Measurements from ENCODE around the gene FRMD8.

DNA sequence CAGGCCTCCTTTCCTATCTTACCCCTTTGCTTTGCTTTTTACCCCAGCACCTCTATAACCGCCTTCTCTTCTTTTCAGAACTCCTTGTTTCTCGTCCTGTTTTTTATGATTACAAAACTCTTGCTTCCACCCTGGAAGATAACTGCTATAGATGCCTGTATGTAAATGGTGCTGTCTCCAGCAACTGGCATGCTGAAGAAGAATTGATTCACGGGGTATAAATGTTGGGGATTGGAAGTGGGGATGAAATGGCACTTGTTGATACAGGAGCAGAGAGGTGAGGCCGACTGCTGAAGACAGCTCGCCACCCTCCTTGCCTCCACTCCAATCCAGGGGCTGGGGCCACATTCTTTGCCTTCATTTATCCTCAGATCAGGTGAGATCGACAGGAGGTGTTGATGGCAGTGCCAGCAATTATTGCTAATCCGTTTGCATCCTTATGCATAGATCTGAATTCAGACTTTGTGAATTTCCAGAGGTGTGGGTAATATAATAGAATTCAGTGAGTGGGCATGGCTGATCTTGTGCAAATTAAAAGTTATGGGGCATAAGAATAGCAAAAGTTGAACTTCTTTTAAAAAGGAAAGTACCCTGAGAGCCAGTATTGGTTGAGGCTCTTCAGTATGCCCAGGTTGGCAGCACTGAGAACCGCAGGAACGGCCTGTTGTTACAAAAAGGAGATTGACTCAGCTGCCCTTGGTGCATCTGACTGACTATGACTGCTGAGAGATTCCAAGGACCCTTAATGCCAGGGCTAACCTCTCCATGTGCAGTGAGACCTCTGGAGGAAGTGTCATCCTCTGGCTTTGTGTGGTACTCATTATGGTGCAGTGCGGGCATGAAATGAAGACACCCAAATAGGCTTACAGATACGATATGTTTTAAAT lies 41.5 kb downstream of the FRMD8 start:
- TF ChIP-seq, protein P1, sequence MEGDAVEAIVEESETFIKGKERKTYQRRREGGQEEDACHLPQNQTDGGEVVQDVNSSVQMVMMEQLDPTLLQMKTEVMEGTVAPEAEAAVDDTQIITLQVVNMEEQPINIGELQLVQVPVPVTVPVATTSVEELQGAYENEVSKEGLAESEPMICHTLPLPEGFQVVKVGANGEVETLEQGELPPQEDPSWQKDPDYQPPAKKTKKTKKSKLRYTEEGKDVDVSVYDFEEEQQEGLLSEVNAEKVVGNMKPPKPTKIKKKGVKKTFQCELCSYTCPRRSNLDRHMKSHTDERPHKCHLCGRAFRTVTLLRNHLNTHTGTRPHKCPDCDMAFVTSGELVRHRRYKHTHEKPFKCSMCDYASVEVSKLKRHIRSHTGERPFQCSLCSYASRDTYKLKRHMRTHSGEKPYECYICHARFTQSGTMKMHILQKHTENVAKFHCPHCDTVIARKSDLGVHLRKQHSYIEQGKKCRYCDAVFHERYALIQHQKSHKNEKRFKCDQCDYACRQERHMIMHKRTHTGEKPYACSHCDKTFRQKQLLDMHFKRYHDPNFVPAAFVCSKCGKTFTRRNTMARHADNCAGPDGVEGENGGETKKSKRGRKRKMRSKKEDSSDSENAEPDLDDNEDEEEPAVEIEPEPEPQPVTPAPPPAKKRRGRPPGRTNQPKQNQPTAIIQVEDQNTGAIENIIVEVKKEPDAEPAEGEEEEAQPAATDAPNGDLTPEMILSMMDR (IDR thresholded peaks at IDR 0.05): no peak
- TF ChIP-seq POLR2AphosphoS5 (IDR thresholded peaks at IDR 0.05): peak; percentile 74
- TF ChIP-seq POLR2A (IDR thresholded peaks at IDR 0.05): peak; percentile 50
